ENCODE results near the gene TUBB4B. TPM values are rescaled to one million over a fixed set of nuclear protein-coding genes. Genes with fewer than 3 reads are reported as not detected.
A peak's percentile ranks its signal among the peaks of the same experiment; 100 is the strongest.
"Not testable (repeated sequence)": the region's sequence is repeated elsewhere in the genome, so short reads cannot be mapped to it uniquely, and the experiment has no call there.

TUBB4B gene
- total and polyA plus RNA-seq, 2 experiments from 2014 or later: 159 to 373 TPM

- Histone ChIP-seq H3K36me3 (ENCODE audit: low read depth) (peaks cover 12% of the 10 kb centered on the region; the same call in 1 of the 2 replicates), H3K27me3 (replicated peaks; ENCODE audit: insufficient read depth) (no peaks in the 10 kb centered on the region), H4K20me1 (ENCODE audit: insufficient read depth) (peaks cover 9% of the 10 kb centered on the region; the same call in 1 of the 2 replicates), H3K27ac (no peak overlapping the region), H3K9me2 (ENCODE audit: insufficient read depth) (no peaks in the 10 kb centered on the region), H3K9me3 (ENCODE audit: low read depth) (no peaks in the 10 kb centered on the region), H3K4me3 (no peak overlapping the region), H3K4me1 (ENCODE audit: insufficient read depth) (peaks cover 9% of the 10 kb centered on the region; the same call in 1 of the 2 replicates), H3F3A (ENCODE audit: insufficient read depth) (peaks cover 6% of the 10 kb centered on the region), H3K9ac (no peak overlapping the region), H2AFZ (no peak overlapping the region), H3K79me2 (ENCODE audit: insufficient read depth) (peaks cover 39% of the 10 kb centered on the region), H3K4me2 (ENCODE audit: unreplicated experiment) (no peak overlapping the region)
- no peak for TF ChIP-seq EZH2 (IDR thresholded peaks at IDR 0.05; ENCODE audit: insufficient read depth, poor library complexity, severe bottlenecking)
- TF ChIP-seq EZH2phosphoT487 (IDR thresholded peaks at IDR 0.05; ENCODE audit: insufficient read depth, low read depth): no peak
- WGBS, 2 experiments (ENCODE audit: low coverage in 1 of 2, low lambda C conversion rate in 2 of 2, missing lambda C conversion rate in 2 of 2): 86 to 88% methylated on average over 12 to 13 of the region's 13 CpGs
- DNase-seq: no peak
- in situ Hi-C loops (cut with MboI): no loop called here
Measured at GRCh38 chr9:137237759-137238726, 3.0 kb upstream of the TUBB4B start.

- H3K9me2 ChIP-seq (ENCODE audit: insufficient read depth); DNase-seq; H3K27me3 ChIP-seq (replicated peaks; ENCODE audit: insufficient read depth); in situ Hi-C loops (cut with MboI); H3K9me3 ChIP-seq (ENCODE audit: low read depth): not testable (repeated sequence)
- Histone ChIP-seq H4K20me1 (ENCODE audit: insufficient read depth) (peaks cover 19% of the 10 kb centered on the region; the same call in 1 of the 2 replicates), H3K9ac (peak overlapping the region; percentile 95), H2AFZ (peak overlapping the region; percentile 55), H3K4me1 (ENCODE audit: insufficient read depth) (peaks cover 13% of the 10 kb centered on the region; the same call in 1 of the 2 replicates), H3K27ac (peak overlapping the region; percentile 95), H3K4me2 (ENCODE audit: unreplicated experiment) (peak overlapping the region; percentile 95), H3K36me3 (ENCODE audit: low read depth) (peaks cover 18% of the 10 kb centered on the region), H3K4me3 (peak overlapping the region; percentile 78), H3K79me2 (ENCODE audit: insufficient read depth) (peaks cover 54% of the 10 kb centered on the region), H3F3A (ENCODE audit: insufficient read depth) (peaks cover 22% of the 10 kb centered on the region)
- WGBS, 2 experiments (ENCODE audit: low coverage in 1 of 2, low lambda C conversion rate in 2 of 2, missing lambda C conversion rate in 2 of 2): 30 to 31% methylated on average over 25 to 27 of the region's 27 CpGs
Measured at GRCh38 chr9:137239541-137240200, 1.4 kb upstream of the TUBB4B start.

DNA sequence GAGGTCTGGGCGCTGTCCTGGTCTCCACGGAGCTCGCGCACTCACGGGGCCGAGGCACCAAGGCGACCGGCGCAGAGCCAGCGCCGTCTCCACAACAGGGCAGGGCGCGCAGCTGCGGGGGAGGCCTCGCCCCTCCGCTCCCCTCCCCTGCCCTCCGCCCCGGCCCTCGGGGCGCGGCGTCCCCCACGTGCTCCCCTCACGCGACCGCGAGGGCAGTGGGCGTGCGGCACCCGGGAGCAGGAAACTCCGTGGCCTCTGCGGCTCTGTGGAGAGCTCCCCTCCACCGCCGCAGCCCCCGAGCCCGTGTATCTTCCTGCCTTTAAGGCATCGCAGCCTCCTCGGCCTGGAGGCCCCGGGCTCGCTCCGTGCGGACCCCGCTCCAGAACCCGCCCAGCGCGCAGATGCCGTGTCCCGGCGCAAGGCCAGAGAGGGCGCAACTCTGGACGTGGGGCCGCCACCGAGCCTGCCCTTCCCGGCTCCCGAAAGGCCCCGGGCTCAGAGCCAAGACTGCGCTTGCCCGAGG, 708 bp upstream of the TUBB4B start:
- Histone ChIP-seq H3K9ac (peak overlapping the region; percentile 95), H3K4me2 (ENCODE audit: unreplicated experiment) (peak overlapping the region; percentile 95), H2AFZ (peak overlapping the region; percentile 55), H3K4me3 (peak overlapping the region; percentile 78), H3K36me3 (ENCODE audit: low read depth) (peaks cover 18% of the 10 kb centered on the region), H3K27me3 (replicated peaks; ENCODE audit: insufficient read depth) (no peaks in the 10 kb centered on the region), H3K27ac (peak overlapping the region; percentile 95), H3K9me3 (ENCODE audit: low read depth) (no peaks in the 10 kb centered on the region), H4K20me1 (ENCODE audit: insufficient read depth) (peaks cover 19% of the 10 kb centered on the region; the same call in 1 of the 2 replicates), H3K9me2 (ENCODE audit: insufficient read depth) (no peaks in the 10 kb centered on the region), H3F3A (ENCODE audit: insufficient read depth) (peaks cover 22% of the 10 kb centered on the region), H3K4me1 (ENCODE audit: insufficient read depth) (peaks cover 13% of the 10 kb centered on the region; the same call in 1 of the 2 replicates), H3K79me2 (ENCODE audit: insufficient read depth) (peaks cover 54% of the 10 kb centered on the region)
- 1% methylated on average over 28 to 49 of the region's 58 CpGs for WGBS, 2 experiments (ENCODE audit: low coverage in 1 of 2, low lambda C conversion rate in 2 of 2, missing lambda C conversion rate in 2 of 2)
- peak; percentile 92 for DNase-seq
- in situ Hi-C loops (cut with MboI): no loop called here
- no peak for TF ChIP-seq EZH2 (IDR thresholded peaks at IDR 0.05; ENCODE audit: insufficient read depth, poor library complexity, severe bottlenecking)
- no peak for TF ChIP-seq EZH2phosphoT487 (IDR thresholded peaks at IDR 0.05; ENCODE audit: insufficient read depth, low read depth)
